HepG2 (cell line): ENCODE results near the gene KDM4B. TPM values are rescaled to one million over a fixed set of nuclear protein-coding genes. Genes with fewer than 3 reads are reported as not detected.

Experiments used
- ATAC-seq: fragments of 200-7000 bp; cut with Tn5 transposase; 3 replicates; pipeline ENCODE4 v1.9.1; 2020; ENCODE audit warnings: mild to moderate bottlenecking, moderate library complexity
- BruUV-seq: library from RNA; stranded (reverse); fragments of 400-500 nt; replicated peaks from 2 replicates; lab custom pipeline; 2021; lab: Mats Ljungman, UMichigan
- CTCF ChIA-PET: fragments of 300-600 bp; formaldehyde crosslinking; extraction: SDS; loops from one replicate; lab custom pipeline; 2021; ENCODE audit warnings: low total read pairs, inconsistent platforms, low intra/inter-chr PET ratio; lab: Yijun Ruan, JAX
- POLR2A ChIA-PET: fragments of 350-600 bp; sonication (Branson Sonifier 250); formaldehyde crosslinking; loops from one replicate; lab custom pipeline; 2020; ENCODE audit warnings: antibody characterized with exemption, inconsistent platforms; lab: Yijun Ruan, JAX
- DNase-seq: peaks from one replicate; pipeline ENCODE4 v3.0.0-alpha.2; 2015; ENCODE audit warnings: low spot score
- FAIRE-seq: peaks from 3 replicates; lab custom pipeline; 2011; peaks lifted over from hg19 to GRCh38; lab: Jason Lieb, UNC
- H2AFZ ChIP-seq: one replicate; pipeline ENCODE4 v1.6.1; 2011; ENCODE audit warnings: low read length, inconsistent platforms
- H3K27ac ChIP-seq: fragments of 300-600 bp; 3 replicates; pipeline ENCODE4 v1.8.0; 2011; ENCODE audit warnings: mixed run types, mild to moderate bottlenecking, mixed read lengths, low read length, inconsistent platforms; ENCODE audit not compliant: insufficient read depth; ENCODE audit errors: extremely low read length
- H3K27me3 ChIP-seq, 2 experiments: fragments of 200-600 bp in 1 of 2; 2 replicates in 1 of 2; 3 replicates in 1 of 2; pipeline versions ENCODE4 v1.6.0 to v1.8.0; 2011; ENCODE audit warnings: low read length in 2 of 2, mild to moderate bottlenecking in 2 of 2, moderate library complexity in 2 of 2, inconsistent platforms in 1 of 2; ENCODE audit not compliant: insufficient read depth in 2 of 2, control insufficient read depth in 1 of 2
- H3K36me3 ChIP-seq, 2 experiments: fragments of 200-600 bp in 1 of 2; replicated peaks in 1 of 2; 2 replicates in 1 of 2; 3 replicates in 1 of 2; pipeline versions ENCODE4 v1.5.1 to v1.8.0; 2011; ENCODE audit warnings: low read length in 2 of 2, inconsistent platforms in 1 of 2; ENCODE audit not compliant: insufficient read depth in 2 of 2, control insufficient read depth in 1 of 2
- H3K4me1 ChIP-seq: 2 replicates; pipeline ENCODE4 v1.5.1; 2012; ENCODE audit warnings: low read length, inconsistent platforms; ENCODE audit not compliant: insufficient read depth
- H3K4me2 ChIP-seq: 2 replicates; pipeline ENCODE4 v1.6.0; 2011; ENCODE audit warnings: low read depth, low read length, inconsistent platforms
- H3K4me3 ChIP-seq, 3 experiments: fragments of 200-600 bp in 1 of 3; sonication (generic), shearing (Covaris generic) in 1 of 3; replicated peaks in 1 of 3; 2 replicates each; pipeline ENCODE4 v1.5.1; 2011 to 2016; ENCODE audit warnings: low read length in 3 of 3, inconsistent platforms in 2 of 3, low read depth in 2 of 3, mild to moderate bottlenecking in 2 of 3, control low read depth in 1 of 3, mixed read lengths in 1 of 3; ENCODE audit not compliant: insufficient read depth in 1 of 3
- H3K79me2 ChIP-seq: one replicate; pipeline ENCODE4 v1.6.1; 2011; ENCODE audit warnings: low read length, inconsistent platforms; ENCODE audit not compliant: insufficient read depth
- H3K9ac ChIP-seq: 2 replicates; pipeline ENCODE4 v1.6.0; 2011; ENCODE audit warnings: mild to moderate bottlenecking, low read depth, low read length, inconsistent platforms; ENCODE audit not compliant: insufficient read depth
- H3K9me3 ChIP-seq: 2 replicates; pipeline ENCODE4 v1.5.1; 2012; ENCODE audit warnings: mild to moderate bottlenecking, low read length
- H4K20me1 ChIP-seq: 2 replicates; pipeline ENCODE4 v1.6.0; 2011; ENCODE audit warnings: inconsistent platforms, mild to moderate bottlenecking, low read length, moderate library complexity; ENCODE audit not compliant: insufficient read depth
- FOXA1 ChIP-seq, 2 experiments: fragments of 450-650 bp in 1 of 2; sonication (generic) in 1 of 2; formaldehyde crosslinking in 1 of 2; IDR thresholded peaks; 2 replicates each; pipeline versions ENCODE4 v1.4.0 to v1.6.1; 2016 to 2020; ENCODE audit warnings: missing genetic modification reagents in 1 of 2
- HNF4G ChIP-seq, 2 experiments: sonication (generic) in 1 of 2; formaldehyde crosslinking in 1 of 2; IDR thresholded peaks; 2 replicates each; pipeline versions ENCODE4 v1.4.0 to v1.6.1; 2011 to 2020; ENCODE audit warnings: borderline replicate concordance in 2 of 2, low read depth in 2 of 2, mild to moderate bottlenecking in 2 of 2, low read length in 1 of 2, missing genetic modification reagents in 1 of 2, moderate library complexity in 1 of 2
- RERE ChIP-seq: IDR thresholded peaks from 2 replicates; pipeline ENCODE4 v1.6.1; 2016; ENCODE audit warnings: low read depth, missing genetic modification reagents, missing compliant biosample characterization
- ZBTB1 ChIP-seq: sonication (generic); formaldehyde crosslinking; IDR thresholded peaks from 2 replicates; pipeline ENCODE4 v1.4.0; 2020; ENCODE audit warnings: missing genetic modification reagents, borderline replicate concordance
- ZNF207 ChIP-seq: fragments of 450-650 bp; IDR thresholded peaks from 2 replicates; pipeline ENCODE4 v1.6.1; 2016; ENCODE audit warnings: antibody characterized with exemption, borderline replicate concordance
- ZNF24 ChIP-seq: fragments of 450-650 bp; IDR thresholded peaks from 2 replicates; pipeline ENCODE4 v1.6.1; 2017; ENCODE audit warnings: antibody characterized with exemption, mild to moderate bottlenecking
- ZNF460 ChIP-seq: sonication (generic); formaldehyde crosslinking; IDR thresholded peaks from 2 replicates; pipeline ENCODE4 v1.5.1; 2020; ENCODE audit warnings: missing genetic modification reagents, mild to moderate bottlenecking, borderline replicate concordance
- ZNF607 ChIP-seq: sonication (generic); formaldehyde crosslinking; IDR thresholded peaks from 2 replicates; pipeline ENCODE4 v1.5.1; 2020; ENCODE audit warnings: missing genetic modification reagents, mild to moderate bottlenecking, borderline replicate concordance
- ZNF660 ChIP-seq: sonication (generic); formaldehyde crosslinking; IDR thresholded peaks from 2 replicates; pipeline ENCODE4 v1.5.1; 2020; ENCODE audit warnings: mild to moderate bottlenecking, low read depth, missing genetic modification reagents, borderline replicate concordance
- WGBS: methylation state at CpG from one replicate; pipeline ENCODE4 v1.1.6; 2017; ENCODE audit warnings: low lambda C conversion rate; 5-methylcytosine and 5-hydroxymethylcytosine counted together
- in situ Hi-C: cut with HindIII; loops from 2 replicates; pipeline ENCODE4 v1.10.0; 2017; ENCODE audit warnings: low pct_unique_long_range_greater_than_20kb; ENCODE audit not compliant: extremely low pct_ligation_motif_present
- intact Hi-C: fragments of 100-400 bp; cut with micrococcal nuclease; formaldehyde crosslinking; loops from one replicate; pipeline ENCODE4 v1.10.0; 2022; ENCODE audit not compliant: unreplicated experiment
- polyA plus RNA-seq, 8 experiments: library from polyadenylated mRNA; depleted of rRNA in 3 of 8; stranded (reverse) in 7 of 8; unstranded in 1 of 8; fragments of >200 nt; fragmentation: Illumina TruSeq in 4 of 8; extraction: Trizol in 4 of 8; gene quantifications; 2 replicates each; pipeline versions ENCODE4 v1.2.1 to v1.2.3, GENCODE V29; 2011 to 2016; ENCODE audit warnings: low read depth in 4 of 8, missing spikeins in 1 of 8, mixed read lengths in 1 of 8; ENCODE audit not compliant: insufficient read depth in 1 of 8
- total RNA-seq, 5 experiments: library from RNA; depleted of rRNA; stranded (reverse); fragments of >200 nt; fragmentation: Illumina TruSeq; extraction: Trizol; gene quantifications; 2 replicates each; pipeline ENCODE4 v1.2.3, GENCODE V29; 2016; ENCODE audit warnings: low read depth in 1 of 5

KDM4B gene
- total and polyA plus RNA-seq, 2 of the 13 experiments (the other 11 are each of a cell fraction or from before 2014, with no cell fraction given) = 4.9 to 14.6 TPM

GRCh38 chr19:5068233-5069072, 99.5 kb downstream of the KDM4B start (continued):
- no peak for TF ChIP-seq RERE (CRISPR knock-in tag)
- TF ChIP-seq ZNF607 (CRISPR knock-in tag) = no peak
- no peak for TF ChIP-seq ZNF24
- TF ChIP-seq ZNF207 = no peak
- TF ChIP-seq, all 625 proteins: peak for 7

GRCh38 chr19:5070331-5070730, 101.4 kb downstream of the KDM4B start:
- in situ Hi-C loops = no loop called here
- TF ChIP-seq RERE (CRISPR knock-in tag) (no peak), ZNF460 (CRISPR knock-in tag) (no peak), ZBTB1 (CRISPR knock-in tag) (no peak), FOXA1 (IDR thresholded peaks at IDR 0.05) (no peak), FOXA1 (CRISPR knock-in tag; IDR thresholded peaks at IDR 0.05) (no peak), HNF4G (IDR thresholded peaks at IDR 0.05; ENCODE audit: borderline replicate concordance, low read depth, low read length) (no peak), HNF4G (CRISPR knock-in tag; IDR thresholded peaks at IDR 0.05; ENCODE audit: borderline replicate concordance, low read depth) (no peak), ZNF660 (CRISPR knock-in tag) (no peak)

More at GRCh38 chr19:5070331-5070730, 101.4 kb downstream of the KDM4B start:
- BruUV-seq = no TSS peak
- CTCF ChIA-PET = no interaction called here
- intact Hi-C loops = no loop called here
- Histone ChIP-seq H3K4me3 (no peak overlapping the region), H3K79me2 (no peaks in the 10 kb centered on the region), H3K27ac (no peak overlapping the region), H3K27me3 (no peaks in the 10 kb centered on the region; a peak in 1 of 5 replicates), H3K4me1 (peaks cover 22% of the 10 kb centered on the region), H3K9ac (no peak overlapping the region), H3K9me3 (no peaks in the 10 kb centered on the region), H2AFZ (no peak overlapping the region), H4K20me1 (peaks cover 12% of the 10 kb centered on the region; the same call in 1 of the 2 replicates), H3K36me3 (peaks cover 8 to 25% of the 10 kb centered on the region in 2 experiments), H3K4me2 (no peak overlapping the region)
- POLR2A ChIA-PET = no interaction called here
- ATAC-seq (no peak), FAIRE-seq (no peak), DNase-seq (no peak)
- 95% methylated on average over 17 of the region's 17 CpGs for WGBS
